ENCODE results near the gene TBC1D10A.

DNA sequence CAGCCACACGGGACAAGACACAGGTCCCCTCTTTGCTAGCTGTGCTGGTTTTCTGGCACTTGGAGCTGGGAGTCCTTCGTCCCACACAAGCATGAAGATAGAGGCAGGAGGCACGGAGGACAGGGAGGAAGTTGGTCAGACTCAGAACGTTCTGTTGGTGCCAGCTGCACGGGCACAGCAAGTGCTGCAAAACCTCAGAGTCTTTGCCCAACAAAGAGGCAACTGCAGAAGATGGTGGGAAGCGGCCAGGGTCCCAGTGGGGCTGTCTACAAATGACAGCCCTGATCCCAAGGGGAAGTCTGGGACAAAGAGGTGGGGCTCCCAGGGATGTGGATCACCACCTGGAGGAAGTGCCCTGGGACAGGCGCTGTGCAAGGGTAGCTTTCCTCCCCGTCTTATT, 50.7 kb downstream of the TBC1D10A start:
- TF ChIP-seq, protein P1, sequence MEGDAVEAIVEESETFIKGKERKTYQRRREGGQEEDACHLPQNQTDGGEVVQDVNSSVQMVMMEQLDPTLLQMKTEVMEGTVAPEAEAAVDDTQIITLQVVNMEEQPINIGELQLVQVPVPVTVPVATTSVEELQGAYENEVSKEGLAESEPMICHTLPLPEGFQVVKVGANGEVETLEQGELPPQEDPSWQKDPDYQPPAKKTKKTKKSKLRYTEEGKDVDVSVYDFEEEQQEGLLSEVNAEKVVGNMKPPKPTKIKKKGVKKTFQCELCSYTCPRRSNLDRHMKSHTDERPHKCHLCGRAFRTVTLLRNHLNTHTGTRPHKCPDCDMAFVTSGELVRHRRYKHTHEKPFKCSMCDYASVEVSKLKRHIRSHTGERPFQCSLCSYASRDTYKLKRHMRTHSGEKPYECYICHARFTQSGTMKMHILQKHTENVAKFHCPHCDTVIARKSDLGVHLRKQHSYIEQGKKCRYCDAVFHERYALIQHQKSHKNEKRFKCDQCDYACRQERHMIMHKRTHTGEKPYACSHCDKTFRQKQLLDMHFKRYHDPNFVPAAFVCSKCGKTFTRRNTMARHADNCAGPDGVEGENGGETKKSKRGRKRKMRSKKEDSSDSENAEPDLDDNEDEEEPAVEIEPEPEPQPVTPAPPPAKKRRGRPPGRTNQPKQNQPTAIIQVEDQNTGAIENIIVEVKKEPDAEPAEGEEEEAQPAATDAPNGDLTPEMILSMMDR (IDR thresholded peaks at IDR 0.05), result no peak
- no peak for TF ChIP-seq POLR2A (IDR thresholded peaks at IDR 0.05)
